Right lobe of liver (tissue), 6 donors: ENCODE data around the gene TPBGL. TPM values are rescaled to one million over a fixed set of nuclear protein-coding genes. Genes with fewer than 3 reads are reported as not detected.

Experiments used
- ATAC-seq, 4 donors: fragments of 200-7000 bp; cut with Tn5 transposase; one replicate each; pipeline ENCODE4 v1.9.1; 2020; ENCODE audit warnings: mild to moderate bottlenecking in 4 of 4, moderate library complexity in 4 of 4
- DNase-seq, 3 donors: peaks; one replicate each; pipeline ENCODE4 v3.0.0-alpha.2; 2020
- H3K27ac ChIP-seq, 3 donors: fragments of 200-600 bp; one replicate each; pipeline ENCODE4 v1.8.0; 2022
- H3K27me3 ChIP-seq, 2 donors: fragments of 200-600 bp; one replicate each; pipeline ENCODE4 v1.8.0; 2022
- H3K36me3 ChIP-seq, 4 donors: fragments of 200-600 bp; sonication (generic) in 1 of 4; one replicate each; pipeline versions ENCODE4 v1.5.1 to v1.8.0; 2017 to 2022; ENCODE audit warnings: control low read depth in 1 of 4
- H3K4me1 ChIP-seq, 4 donors: fragments of 200-600 bp; sonication (generic) in 1 of 4; one replicate each; pipeline versions ENCODE4 v1.5.1 to v1.8.0; 2017 to 2022; ENCODE audit warnings: control low read depth in 1 of 4
- H3K4me3 ChIP-seq, 3 donors: fragments of 200-600 bp; one replicate each; pipeline ENCODE4 v1.8.0; 2022
- H3K9me3 ChIP-seq, 4 donors: fragments of 200-600 bp; sonication (generic) in 1 of 4; one replicate each; pipeline versions ENCODE4 v1.5.1 to v1.8.0; 2017 to 2022; ENCODE audit warnings: control low read depth in 1 of 4
- POLR2A ChIP-seq: fragments of 450-650 bp; IDR thresholded peaks from one replicate; pipeline ENCODE4 v1.6.1; 2017; ENCODE audit warnings: antibody characterized with exemption, mild to moderate bottlenecking
- WGBS: methylation state at CpG from one replicate; pipeline ENCODE4 v1.1.6; 2018; ENCODE audit warnings: low coverage, low lambda C conversion rate; ENCODE audit not compliant: insufficient coverage; ENCODE audit errors: missing lambda C conversion rate; 5-methylcytosine and 5-hydroxymethylcytosine counted together
- intact Hi-C, 2 donors: fragments of 100-400 bp; cut with DNase I; formaldehyde crosslinking; loops; one replicate each; pipeline versions ENCODE4 v1.11.2 to v1.14.1; 2022
- total RNA-seq, 6 experiments: library from RNA; depleted of rRNA in 2 of 6; stranded (reverse); fragments of >200 nt in 2 of 6; fragmentation: NEBNext Ultra II Directional in 3 of 6; extraction: Animal tissue kit (Norgen Biotek cat#: 25700) in 3 of 6; gene quantifications; one replicate each; pipeline versions ENCODE4 v1.1.0 to v1.2.4, GENCODE V29; 2016 to 2023
- TF ChIP-seq, protein P1 (sequence below), 4 donors: fragments of 200-600 bp in 3 of 4; fragments of 450-650 bp in 1 of 4; IDR thresholded peaks; one replicate each; pipeline versions ENCODE4 v1.5.1 to v1.8.0; 2016 to 2022; ENCODE audit warnings: antibody characterized with exemption in 4 of 4, mild to moderate bottlenecking in 2 of 4
- donor health status: DM: no; HTN: yes; CAD: no.
- donor health status: DM: no; HTN: no; CAD: no.
- donor health status: DM: no; HTN: no; CAD: no.
- donor health status: DM: no; HTN: yes; CAD: no.
- donor health status: DM: no; HTN: yes; CAD: no.

Gene TPBGL
- total RNA-seq, 6 experiments from 2014 or later: not detected

DNA sequence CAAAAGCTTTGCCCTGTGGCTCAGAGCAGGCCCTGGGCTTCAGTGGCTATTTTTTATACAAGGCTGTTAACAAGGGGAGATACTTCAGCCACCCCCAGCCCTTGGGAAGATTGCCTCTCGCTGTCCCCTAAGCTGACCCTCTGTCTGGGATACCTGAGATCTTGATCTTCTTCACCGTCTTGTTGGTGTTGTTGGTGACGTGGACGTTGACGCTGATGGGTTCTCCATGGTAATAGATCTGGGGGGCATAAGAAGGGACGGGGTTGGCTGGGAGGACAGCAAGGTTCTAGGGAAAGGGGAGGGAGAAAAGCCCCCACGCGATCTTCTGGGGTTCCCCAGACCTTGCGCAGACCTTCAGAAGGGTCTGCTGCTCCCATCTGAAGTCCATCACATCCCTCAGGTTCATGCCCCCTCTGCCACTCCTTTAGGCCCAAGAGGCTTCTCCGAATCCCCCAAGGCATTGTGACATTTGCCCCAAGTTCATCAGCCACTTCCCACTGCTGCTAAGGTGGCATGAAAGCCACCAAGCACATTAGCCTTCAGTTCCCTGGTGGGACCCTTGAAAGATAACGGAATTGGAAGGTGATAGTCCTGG is 36.7 kb downstream of the TPBGL start:
- H3K36me3 ChIP-seq: peaks cover 0 to 26% (median 5%) of the 10 kb centered on the region in 4 donors
- intact Hi-C loops: loop anchor here in 1 of 2 donors (5.0 kb wide), 1 partner anchor 105 kb away; no protein-coding TSS in a partner anchor
- H3K4me3 ChIP-seq: no peak overlapping the region
- no peaks in the 10 kb centered on the region for H3K9me3 ChIP-seq
- TF ChIP-seq POLR2A: no peak
- TF ChIP-seq, protein P1, sequence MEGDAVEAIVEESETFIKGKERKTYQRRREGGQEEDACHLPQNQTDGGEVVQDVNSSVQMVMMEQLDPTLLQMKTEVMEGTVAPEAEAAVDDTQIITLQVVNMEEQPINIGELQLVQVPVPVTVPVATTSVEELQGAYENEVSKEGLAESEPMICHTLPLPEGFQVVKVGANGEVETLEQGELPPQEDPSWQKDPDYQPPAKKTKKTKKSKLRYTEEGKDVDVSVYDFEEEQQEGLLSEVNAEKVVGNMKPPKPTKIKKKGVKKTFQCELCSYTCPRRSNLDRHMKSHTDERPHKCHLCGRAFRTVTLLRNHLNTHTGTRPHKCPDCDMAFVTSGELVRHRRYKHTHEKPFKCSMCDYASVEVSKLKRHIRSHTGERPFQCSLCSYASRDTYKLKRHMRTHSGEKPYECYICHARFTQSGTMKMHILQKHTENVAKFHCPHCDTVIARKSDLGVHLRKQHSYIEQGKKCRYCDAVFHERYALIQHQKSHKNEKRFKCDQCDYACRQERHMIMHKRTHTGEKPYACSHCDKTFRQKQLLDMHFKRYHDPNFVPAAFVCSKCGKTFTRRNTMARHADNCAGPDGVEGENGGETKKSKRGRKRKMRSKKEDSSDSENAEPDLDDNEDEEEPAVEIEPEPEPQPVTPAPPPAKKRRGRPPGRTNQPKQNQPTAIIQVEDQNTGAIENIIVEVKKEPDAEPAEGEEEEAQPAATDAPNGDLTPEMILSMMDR (IDR thresholded peaks at IDR 0.05): no peak
- no peaks in the 10 kb centered on the region for H3K4me1 ChIP-seq
- peak in 1 of 3 donors; percentile 11 for DNase-seq
- no peak for ATAC-seq
- 80% methylated on average over 1 of the region's 11 CpGs for WGBS
- no peak overlapping the region for H3K27ac ChIP-seq
- no peaks in the 10 kb centered on the region for H3K27me3 ChIP-seq

DNA sequence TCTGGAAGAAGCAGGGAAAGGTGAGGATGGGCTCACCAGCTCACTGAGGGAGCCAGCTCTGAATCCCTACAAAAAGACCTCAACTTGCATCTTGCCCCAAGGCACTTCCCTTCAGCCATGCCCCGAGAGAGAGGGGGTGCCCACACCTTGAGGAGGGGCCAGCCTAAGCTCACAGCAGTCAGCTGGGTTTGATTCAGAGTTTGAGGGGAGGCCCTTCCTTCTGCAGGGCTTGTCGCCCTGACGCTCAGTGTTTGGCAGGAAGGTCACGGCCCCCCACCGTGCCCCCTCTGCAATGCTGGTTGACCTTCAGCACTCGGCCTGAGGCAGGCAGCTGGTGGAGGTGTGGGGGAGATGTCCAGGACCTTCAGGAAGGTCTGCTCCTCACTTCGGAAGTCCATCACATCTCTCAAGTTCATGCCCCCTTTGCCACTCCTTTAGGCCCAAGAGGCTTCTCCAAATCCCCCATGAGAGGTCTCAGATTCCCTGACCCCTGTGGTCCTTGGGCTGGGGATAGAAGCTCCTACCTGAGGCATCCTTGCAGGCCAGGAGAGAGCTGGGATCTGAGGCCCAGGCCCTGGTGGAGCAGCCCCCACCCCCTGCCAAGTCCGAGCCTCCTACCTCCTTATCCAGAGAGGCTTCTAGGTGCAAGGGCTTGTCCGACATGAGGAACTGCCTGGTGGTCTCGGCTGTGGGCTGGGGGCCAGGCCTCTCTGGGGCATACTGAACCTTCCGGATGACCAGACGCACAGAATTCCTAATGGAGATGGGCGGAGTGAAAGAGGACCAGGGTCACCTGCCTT is 37.6 kb downstream of the TPBGL start:
- WGBS: no CpG with 5 or more reads among the region's 13 CpGs
- ATAC-seq: no peak
- no peak overlapping the region for H3K27ac ChIP-seq
- no peak overlapping the region for H3K4me3 ChIP-seq
- H3K27me3 ChIP-seq: no peaks in the 10 kb centered on the region
- intact Hi-C loops: loop anchor here in 1 of 2 donors (5.0 kb wide), 1 partner anchor 104 kb away; no protein-coding TSS in a partner anchor
- H3K4me1 ChIP-seq: no peaks in the 10 kb centered on the region
- TF ChIP-seq POLR2A: no peak
- TF ChIP-seq, protein P1 (IDR thresholded peaks at IDR 0.05): no peak
- H3K36me3 ChIP-seq: peaks cover 0 to 31% (median 5%) of the 10 kb centered on the region in 4 donors
- H3K9me3 ChIP-seq: no peaks in the 10 kb centered on the region
- peak in 2 of 3 donors; percentile 16 to 42 for DNase-seq

DNA sequence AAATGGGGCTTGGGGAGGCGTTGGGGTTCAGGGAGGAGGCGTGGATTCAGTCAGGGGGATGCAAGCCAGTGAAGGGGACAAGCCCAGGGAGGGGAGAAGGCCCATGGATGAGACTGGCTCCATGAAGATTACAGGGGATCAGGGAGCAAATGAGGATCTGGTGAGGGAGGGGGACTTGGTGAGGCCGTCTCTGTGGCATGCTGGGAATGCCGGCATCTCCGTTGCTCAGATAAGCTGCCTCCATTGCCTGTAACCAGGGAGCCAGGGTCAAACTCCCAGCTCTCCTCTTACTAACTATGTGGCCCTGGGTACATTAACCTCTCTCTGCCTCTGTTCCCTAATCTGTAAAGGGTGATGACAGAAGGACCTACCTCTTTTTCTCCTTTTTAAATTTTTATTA is 38.7 kb downstream of the TPBGL start:
- WGBS: 63% methylated on average over 1 of the region's 5 CpGs
- H3K36me3 ChIP-seq: peaks cover 0 to 27% (median 3%) of the 10 kb centered on the region in 4 donors

DNA sequence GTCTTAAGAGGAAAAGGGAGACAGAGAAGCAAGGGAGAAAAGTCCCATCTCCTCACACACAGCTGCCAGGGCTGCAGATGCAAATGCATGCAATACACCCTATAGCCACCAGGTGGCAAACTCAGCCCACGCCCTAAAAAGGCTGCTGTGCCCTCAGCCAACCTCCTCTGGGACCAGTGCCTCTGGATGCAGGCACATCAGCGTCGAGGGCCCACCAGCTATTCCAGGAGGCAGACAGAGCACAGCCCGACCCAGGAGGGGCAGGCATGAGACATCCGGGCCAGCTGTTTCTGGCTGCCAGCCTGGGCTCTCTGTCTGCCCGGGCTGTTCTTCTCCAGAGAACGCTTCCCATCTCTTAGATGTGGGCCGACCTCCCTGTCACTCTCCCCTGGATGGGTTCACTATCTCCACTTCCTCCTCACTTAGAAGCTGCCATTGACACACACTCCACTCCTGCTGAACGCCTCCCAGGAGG is 39.7 kb downstream of the TPBGL start:
- Histone ChIP-seq H3K27ac (no peak overlapping the region), H3K36me3 (peaks cover 0 to 27% (median 3%) of the 10 kb centered on the region in 4 donors), H3K9me3 (no peaks in the 10 kb centered on the region), H3K27me3 (no peaks in the 10 kb centered on the region), H3K4me3 (no peak overlapping the region), H3K4me1 (no peaks in the 10 kb centered on the region)
- TF ChIP-seq POLR2A: no peak
- TF ChIP-seq, protein P1 (IDR thresholded peaks at IDR 0.05): peak; percentile 96 to 98 (median 98)
- 38% methylated on average over 6 of the region's 9 CpGs for WGBS
- intact Hi-C loops: loop anchor here (2.0 to 10.0 kb wide), 3 partner anchors 42 to 265 kb away; no protein-coding TSS in a partner anchor
- ATAC-seq: peak; percentile 81 to 91 (median 90)
- DNase-seq: peak; percentile 69 to 77 (median 76)

More for the DNA sequence above, 38.7 kb downstream of the TPBGL start:
- H3K4me3 ChIP-seq: no peak overlapping the region
- no peaks in the 10 kb centered on the region for H3K27me3 ChIP-seq
- ATAC-seq (no peak), DNase-seq (peak in 1 of 3 donors; percentile 13)
- H3K27ac ChIP-seq: no peak overlapping the region
- no peaks in the 10 kb centered on the region for H3K4me1 ChIP-seq
- intact Hi-C loops: loop anchor here in 1 of 2 donors (5.0 kb wide), 1 partner anchor 103 kb away; no protein-coding TSS in a partner anchor
- TF ChIP-seq, protein P1 (IDR thresholded peaks at IDR 0.05): no peak
- TF ChIP-seq POLR2A: no peak
- no peaks in the 10 kb centered on the region for H3K9me3 ChIP-seq
